ENCODE measurements around the gene KCNK7.

Gene KCNK7

GRCh38 chr11:65558002-65558929 lies 37.3 kb downstream of the KCNK7 start, which contains the start of gene LTBP3:
TSS of gene LTBP3 (minus strand) at chr11:65558359. CDS start at chr11:65557959, 400 bp downstream.
- Mint-ChIP-seq H3K36me3 (ENCODE audit: low read depth) (peaks cover 4% of the 10 kb centered on the region), H3K4me1 (ENCODE audit: low read depth) (peaks cover 40% of the 10 kb centered on the region), H3K4me3 (peak within 1 kb of the TSS; percentile 86), H3K9me3 (no peaks in the 10 kb centered on the region), H3K27ac (peak within 1 kb of the TSS; percentile 85), H3K27me3 (ENCODE audit: low read depth) (no peaks in the 10 kb centered on the region)

- H3K4me1 Mint-ChIP-seq (ENCODE audit: low read depth): peaks cover 46% of the 10 kb centered on the region
- no peaks in the 10 kb centered on the region for H3K9me3 Mint-ChIP-seq
- peaks cover 6% of the 10 kb centered on the region for H3K36me3 Mint-ChIP-seq (ENCODE audit: low read depth)
- H3K27ac Mint-ChIP-seq: peak overlapping the region; percentile 85
- no peaks in the 10 kb centered on the region for H3K27me3 Mint-ChIP-seq (ENCODE audit: low read depth)
- H3K4me3 Mint-ChIP-seq: peak overlapping the region; percentile 86
These were observed 38.2 kb downstream of the KCNK7 start for GRCh38 chr11:65557280-65558001.

GRCh38 chr11:65556470-65557279 lies 38.9 kb downstream of the KCNK7 start:
- H3K4me1 Mint-ChIP-seq (ENCODE audit: low read depth): peaks cover 54% of the 10 kb centered on the region
- peak overlapping the region; percentile 86 for H3K4me3 Mint-ChIP-seq
- peaks cover 13% of the 10 kb centered on the region for H3K36me3 Mint-ChIP-seq (ENCODE audit: low read depth)
- H3K9me3 Mint-ChIP-seq: no peaks in the 10 kb centered on the region
- H3K27ac Mint-ChIP-seq: peak overlapping the region; percentile 85
- H3K27me3 Mint-ChIP-seq (ENCODE audit: low read depth): no peaks in the 10 kb centered on the region

GRCh38 chr11:65555693-65556231 lies 39.8 kb downstream of the KCNK7 start:
- Mint-ChIP-seq H3K36me3 (ENCODE audit: low read depth) (peaks cover 23% of the 10 kb centered on the region), H3K4me1 (ENCODE audit: low read depth) (peaks cover 61% of the 10 kb centered on the region), H3K27me3 (ENCODE audit: low read depth) (no peaks in the 10 kb centered on the region), H3K27ac (peak overlapping the region; percentile 85), H3K4me3 (peak overlapping the region; percentile 86), H3K9me3 (no peaks in the 10 kb centered on the region)

GRCh38 chr11:65554842-65555430 lies 40.7 kb downstream of the KCNK7 start:
- peak overlapping the region; percentile 49 for H3K4me3 Mint-ChIP-seq
- peaks cover 26% of the 10 kb centered on the region for H3K36me3 Mint-ChIP-seq (ENCODE audit: low read depth)
- no peaks in the 10 kb centered on the region for H3K27me3 Mint-ChIP-seq (ENCODE audit: low read depth)
- peaks cover 54% of the 10 kb centered on the region for H3K4me1 Mint-ChIP-seq (ENCODE audit: low read depth)
- H3K27ac Mint-ChIP-seq: peak overlapping the region; percentile 41
- H3K9me3 Mint-ChIP-seq: no peaks in the 10 kb centered on the region

- Mint-ChIP-seq H3K36me3 (ENCODE audit: low read depth) (peaks cover 30% of the 10 kb centered on the region), H3K27me3 (ENCODE audit: low read depth) (no peaks in the 10 kb centered on the region), H3K27ac (peak overlapping the region; percentile 70), H3K4me3 (peak overlapping the region; percentile 49), H3K4me1 (ENCODE audit: low read depth) (peaks cover 52% of the 10 kb centered on the region), H3K9me3 (no peaks in the 10 kb centered on the region)
These were observed 41.4 kb downstream of the KCNK7 start for GRCh38 chr11:65554057-65554818.

- Mint-ChIP-seq H3K27me3 (ENCODE audit: low read depth) (no peaks in the 10 kb centered on the region), H3K4me1 (ENCODE audit: low read depth) (peaks cover 53% of the 10 kb centered on the region), H3K4me3 (no peak overlapping the region), H3K9me3 (no peaks in the 10 kb centered on the region), H3K36me3 (ENCODE audit: low read depth) (peaks cover 33% of the 10 kb centered on the region), H3K27ac (peak overlapping the region; percentile 68)
These were observed 42.1 kb downstream of the KCNK7 start for GRCh38 chr11:65553301-65554001.

GRCh38 chr11:65552388-65552951 lies 43.1 kb downstream of the KCNK7 start:
- Mint-ChIP-seq H3K4me1 (ENCODE audit: low read depth) (peaks cover 60% of the 10 kb centered on the region), H3K27ac (peak overlapping the region; percentile 82), H3K4me3 (peak overlapping the region; percentile 5), H3K27me3 (ENCODE audit: low read depth) (no peaks in the 10 kb centered on the region), H3K36me3 (ENCODE audit: low read depth) (peaks cover 37% of the 10 kb centered on the region), H3K9me3 (no peaks in the 10 kb centered on the region)

- Mint-ChIP-seq H3K36me3 (ENCODE audit: low read depth) (peaks cover 33% of the 10 kb centered on the region), H3K9me3 (no peaks in the 10 kb centered on the region), H3K27me3 (ENCODE audit: low read depth) (no peaks in the 10 kb centered on the region), H3K27ac (peak overlapping the region; percentile 82), H3K4me1 (ENCODE audit: low read depth) (peaks cover 55% of the 10 kb centered on the region), H3K4me3 (peak overlapping the region; percentile 60)
These were observed 43.8 kb downstream of the KCNK7 start for GRCh38 chr11:65551572-65552387.

GRCh38 chr11:65549096-65549495 lies 46.5 kb downstream of the KCNK7 start:
- no peaks in the 10 kb centered on the region for H3K9me3 Mint-ChIP-seq
- H3K36me3 Mint-ChIP-seq (ENCODE audit: low read depth): peaks cover 48% of the 10 kb centered on the region
- no peak overlapping the region for H3K4me3 Mint-ChIP-seq
- no peaks in the 10 kb centered on the region for H3K27me3 Mint-ChIP-seq (ENCODE audit: low read depth)
- H3K27ac Mint-ChIP-seq: no peak overlapping the region
- peaks cover 51% of the 10 kb centered on the region for H3K4me1 Mint-ChIP-seq (ENCODE audit: low read depth)

- no peaks in the 10 kb centered on the region for H3K27me3 Mint-ChIP-seq (ENCODE audit: low read depth)
- peaks cover 50% of the 10 kb centered on the region for H3K36me3 Mint-ChIP-seq (ENCODE audit: low read depth)
- H3K4me1 Mint-ChIP-seq (ENCODE audit: low read depth): peaks cover 52% of the 10 kb centered on the region
- H3K4me3 Mint-ChIP-seq: peak overlapping the region; percentile 53
- no peak overlapping the region for H3K27ac Mint-ChIP-seq
- no peaks in the 10 kb centered on the region for H3K9me3 Mint-ChIP-seq
These were observed 47.2 kb downstream of the KCNK7 start for GRCh38 chr11:65548395-65548794.

Measured in T-helper 1 cell treated with Interleukin-12 subunit alpha and Interleukin-12 subunit beta and Interleukin-4 antibody, amounts not matched to agents 30 μg/mL and 1 μg/mL, for 36 hours (primary cell).